ENCODE results near the gene TBC1D22A. TPM values are rescaled to one million over a fixed set of nuclear protein-coding genes. Genes with fewer than 3 reads are reported as not detected.
A peak's percentile ranks its signal among the peaks of the same experiment; 100 is the strongest.

Gene TBC1D22A
- total RNA-seq, 2 donors from 2014 or later = 31.9 to 43.4 TPM

DNA sequence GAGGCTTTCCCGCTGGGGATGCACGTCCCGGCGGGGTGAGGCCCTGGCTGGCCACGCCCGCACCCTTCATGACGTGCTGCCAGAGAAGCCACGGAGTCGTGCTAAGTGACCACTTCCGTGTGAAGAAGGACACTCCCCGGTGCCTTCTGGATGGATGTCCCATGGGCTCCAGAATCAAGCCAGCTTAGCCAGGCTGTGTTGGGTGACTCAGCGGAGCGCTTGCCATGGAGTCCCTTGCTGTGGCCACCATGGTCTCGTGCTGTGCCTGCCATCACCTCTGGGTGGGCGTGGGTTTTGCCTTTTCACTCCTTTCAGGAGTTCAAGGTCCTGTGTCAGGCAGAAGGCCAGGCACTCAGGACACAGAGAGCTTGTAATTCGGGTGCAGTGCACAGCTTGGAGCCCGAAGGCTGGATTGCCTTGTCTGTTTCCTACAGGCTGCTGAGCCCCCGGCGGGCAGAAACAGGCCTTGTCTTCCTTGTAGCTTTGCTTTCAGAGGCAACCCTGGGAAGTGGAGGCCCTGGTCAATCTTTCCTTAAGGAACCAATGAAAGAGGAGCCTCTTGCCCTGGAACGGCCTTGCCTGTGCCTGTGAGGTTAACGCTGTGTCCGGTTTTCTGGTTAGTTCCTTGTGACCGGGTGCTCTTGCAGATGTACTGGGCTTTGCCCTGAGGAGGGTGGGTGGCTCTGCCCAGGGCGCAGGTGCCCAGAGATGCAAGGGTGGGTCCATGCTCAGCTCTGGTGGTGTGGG, 268.6 kb downstream of the TBC1D22A start:
- DNase-seq (ENCODE audit: low spot score) = no peak
- Mint-ChIP-seq H3K27me3 (no peaks in the 10 kb centered on the region), H3K36me3 (no peaks in the 10 kb centered on the region), H3K9me3 (no peaks in the 10 kb centered on the region), H3K4me1 (ENCODE audit: low read depth in 2 of 2) (peaks cover 0 to 16% of the 10 kb centered on the region in 2 donors), H3K4me3 (no peak overlapping the region), H3K27ac (no peak overlapping the region)
- no peak for ATAC-seq

DNA sequence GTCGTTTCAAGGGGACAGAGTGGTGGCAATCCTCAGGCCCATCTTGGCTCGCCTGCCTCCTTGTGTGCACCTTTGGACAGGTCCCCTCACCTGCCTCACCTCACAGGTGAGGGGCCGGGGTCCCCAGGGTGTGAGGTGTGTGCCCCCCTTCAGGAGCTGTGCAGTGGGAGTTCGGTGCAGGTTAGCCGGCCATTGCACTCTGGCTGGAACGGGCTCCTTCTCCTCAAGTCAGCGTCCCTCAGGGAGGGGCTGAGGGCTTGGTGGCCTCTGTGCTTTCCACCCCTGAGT, 269.1 kb downstream of the TBC1D22A start:
- no peaks in the 10 kb centered on the region for H3K9me3 Mint-ChIP-seq
- H3K27ac Mint-ChIP-seq = no peak overlapping the region
- no peaks in the 10 kb centered on the region for H3K36me3 Mint-ChIP-seq
- no peak overlapping the region for H3K4me3 Mint-ChIP-seq
- peaks cover 0 to 16% of the 10 kb centered on the region in 2 donors for H3K4me1 Mint-ChIP-seq (ENCODE audit: low read depth in 2 of 2)
- H3K27me3 Mint-ChIP-seq = no peaks in the 10 kb centered on the region
- DNase-seq (ENCODE audit: low spot score) (no peak), ATAC-seq (no peak)

DNA sequence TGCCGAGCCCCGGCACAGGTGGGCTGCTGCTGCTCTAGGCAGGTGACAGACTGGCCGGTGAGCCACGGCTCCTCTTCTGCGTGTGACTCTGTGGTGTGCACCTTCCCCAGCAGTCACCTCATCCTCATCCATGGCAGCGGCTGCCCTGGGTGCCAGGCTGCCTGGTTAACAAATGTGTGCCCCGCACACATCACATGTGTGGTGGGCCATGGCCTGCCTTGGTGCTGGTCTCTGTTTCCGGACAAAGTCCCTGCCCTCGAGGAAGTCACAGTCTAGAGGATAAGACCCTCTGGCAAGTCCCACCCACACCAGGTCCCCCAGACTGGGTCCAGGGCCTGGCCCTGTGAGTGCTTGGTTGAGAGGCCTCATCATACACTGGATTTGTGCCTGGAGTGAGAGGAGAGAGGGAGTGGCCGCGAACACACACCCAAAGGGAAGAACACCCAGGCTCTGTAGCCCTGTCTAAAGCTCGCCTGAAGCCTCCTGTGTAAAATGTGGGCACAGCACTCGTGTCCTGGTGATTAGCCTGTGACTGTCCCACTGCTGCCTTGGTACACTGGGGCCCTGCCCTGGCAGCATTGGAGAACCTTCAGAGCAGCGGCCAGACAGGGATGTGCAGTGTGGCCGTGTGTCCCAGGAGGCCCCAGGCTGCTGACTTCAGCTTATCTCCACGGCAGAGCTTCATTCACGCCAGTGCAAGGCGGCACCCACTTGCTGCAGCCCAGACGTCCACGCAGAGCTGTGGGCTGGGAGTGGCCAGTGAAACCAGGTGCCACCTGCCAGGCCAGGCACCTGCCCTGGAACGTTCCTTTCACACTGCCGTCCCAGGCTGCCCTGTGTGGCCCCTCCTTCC, 269.9 kb downstream of the TBC1D22A start:
- Mint-ChIP-seq H3K4me1 (ENCODE audit: low read depth in 2 of 2) (peaks cover 0 to 16% of the 10 kb centered on the region in 2 donors), H3K27me3 (no peaks in the 10 kb centered on the region), H3K27ac (no peak overlapping the region), H3K9me3 (no peaks in the 10 kb centered on the region), H3K36me3 (no peaks in the 10 kb centered on the region), H3K4me3 (no peak overlapping the region)
- DNase-seq (ENCODE audit: low spot score) = no peak
- no peak for ATAC-seq

DNA sequence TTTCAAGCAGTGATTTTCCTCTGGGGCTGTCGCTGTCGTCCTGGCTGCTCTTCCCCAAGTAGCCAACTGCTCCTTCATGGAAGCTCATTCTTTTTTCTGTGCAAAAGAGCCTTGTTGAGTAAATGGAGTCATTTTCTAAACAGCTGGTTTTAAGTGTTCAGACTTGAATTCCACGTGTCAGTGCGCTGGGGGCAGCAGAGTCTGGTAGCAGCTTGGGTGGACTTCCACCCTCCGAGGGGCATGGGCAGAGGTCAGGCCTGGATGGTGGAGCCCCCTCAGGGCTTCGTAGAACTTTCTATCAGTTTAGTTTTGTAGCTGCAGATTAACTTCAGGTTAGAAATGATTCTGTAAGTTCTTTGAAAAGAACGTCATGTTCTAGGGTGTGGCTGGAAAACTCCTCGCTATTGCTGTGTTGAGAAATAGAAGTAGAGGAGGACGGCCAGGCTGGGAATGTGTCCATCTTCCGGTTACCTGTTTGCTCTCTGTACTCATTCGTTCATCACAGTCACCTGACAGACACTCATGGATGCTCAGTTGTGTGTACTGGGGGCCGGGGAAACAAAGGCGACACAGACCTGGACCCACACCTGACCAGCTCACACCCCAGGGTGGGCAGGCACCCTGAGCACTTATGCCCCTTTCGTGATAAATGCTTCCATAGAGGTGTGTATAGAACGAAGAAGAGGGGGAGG, 270.7 kb downstream of the TBC1D22A start:
- no peaks in the 10 kb centered on the region for H3K27me3 Mint-ChIP-seq
- no peak overlapping the region for H3K27ac Mint-ChIP-seq
- no peak for ATAC-seq
- no peak overlapping the region for H3K4me3 Mint-ChIP-seq
- DNase-seq (ENCODE audit: low spot score) = no peak
- peaks cover 0 to 16% of the 10 kb centered on the region in 2 donors for H3K4me1 Mint-ChIP-seq (ENCODE audit: low read depth in 2 of 2)
- no peaks in the 10 kb centered on the region for H3K9me3 Mint-ChIP-seq
- H3K36me3 Mint-ChIP-seq = no peaks in the 10 kb centered on the region

DNA sequence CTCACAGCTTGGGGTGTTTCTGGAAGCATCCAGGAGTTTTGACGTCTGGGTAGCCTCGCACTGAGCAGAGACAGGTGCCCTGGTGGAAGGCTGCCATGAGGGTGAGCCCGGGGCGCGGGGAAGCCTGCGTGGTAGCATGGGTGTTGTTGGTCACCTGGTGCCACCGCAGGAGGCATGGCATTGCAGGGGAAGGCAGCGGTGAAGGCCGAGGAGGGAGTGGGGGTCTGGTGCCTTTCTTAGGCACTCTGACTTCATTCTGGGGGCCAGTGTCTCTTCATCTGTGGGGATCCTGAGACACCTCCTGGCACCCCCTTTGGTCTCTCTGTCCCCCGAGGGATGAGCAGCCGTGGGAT, 271.2 kb downstream of the TBC1D22A start:
- DNase-seq (ENCODE audit: low spot score) (no peak), ATAC-seq (no peak)
- Mint-ChIP-seq H3K4me3 (no peak overlapping the region), H3K4me1 (ENCODE audit: low read depth in 2 of 2) (peaks cover 0 to 13% of the 10 kb centered on the region in 2 donors), H3K9me3 (no peaks in the 10 kb centered on the region), H3K27ac (no peak overlapping the region), H3K27me3 (no peaks in the 10 kb centered on the region), H3K36me3 (no peaks in the 10 kb centered on the region)

DNA sequence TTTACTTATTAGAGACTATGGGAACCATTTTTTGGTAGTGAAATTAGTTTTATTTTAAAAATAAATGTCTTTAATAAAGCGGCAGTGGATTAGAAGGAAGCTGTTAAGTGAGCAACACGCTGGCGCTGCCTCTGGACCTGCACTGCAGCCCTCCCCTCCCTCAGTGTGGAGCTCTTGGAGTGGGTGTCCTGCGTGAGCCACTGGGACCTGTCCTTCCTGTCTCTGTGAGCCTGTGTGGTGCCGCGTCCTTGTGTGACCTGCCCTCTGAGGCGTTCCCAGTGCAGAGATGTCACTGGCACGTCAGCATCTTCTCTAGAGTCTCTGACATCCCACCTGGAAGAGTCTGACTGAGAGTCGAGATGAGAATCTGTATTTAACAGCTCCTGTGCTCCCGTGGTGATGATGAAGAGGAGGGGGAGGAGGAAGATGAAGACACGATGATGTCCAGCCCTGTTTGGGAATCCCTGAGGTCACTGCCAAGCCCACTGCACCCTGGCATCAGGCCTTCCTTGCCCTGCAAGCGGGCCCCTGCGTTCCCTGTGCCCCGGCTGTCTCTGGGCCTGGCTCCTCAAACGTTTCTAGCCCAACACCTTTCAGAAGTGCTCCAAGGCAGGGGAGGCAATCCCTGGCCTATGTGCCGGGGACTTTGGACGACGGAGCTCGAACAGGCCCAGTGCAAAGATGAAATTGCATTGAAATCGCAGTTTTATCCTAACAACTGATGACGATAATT, 271.8 kb downstream of the TBC1D22A start:
- Mint-ChIP-seq H3K27me3 (no peaks in the 10 kb centered on the region), H3K9me3 (no peaks in the 10 kb centered on the region), H3K36me3 (no peaks in the 10 kb centered on the region), H3K4me1 (ENCODE audit: low read depth in 2 of 2) (peaks cover 0 to 12% of the 10 kb centered on the region in 2 donors), H3K27ac (no peak overlapping the region), H3K4me3 (no peak overlapping the region)
- DNase-seq (ENCODE audit: low spot score) = no peak
- no peak for ATAC-seq

DNA sequence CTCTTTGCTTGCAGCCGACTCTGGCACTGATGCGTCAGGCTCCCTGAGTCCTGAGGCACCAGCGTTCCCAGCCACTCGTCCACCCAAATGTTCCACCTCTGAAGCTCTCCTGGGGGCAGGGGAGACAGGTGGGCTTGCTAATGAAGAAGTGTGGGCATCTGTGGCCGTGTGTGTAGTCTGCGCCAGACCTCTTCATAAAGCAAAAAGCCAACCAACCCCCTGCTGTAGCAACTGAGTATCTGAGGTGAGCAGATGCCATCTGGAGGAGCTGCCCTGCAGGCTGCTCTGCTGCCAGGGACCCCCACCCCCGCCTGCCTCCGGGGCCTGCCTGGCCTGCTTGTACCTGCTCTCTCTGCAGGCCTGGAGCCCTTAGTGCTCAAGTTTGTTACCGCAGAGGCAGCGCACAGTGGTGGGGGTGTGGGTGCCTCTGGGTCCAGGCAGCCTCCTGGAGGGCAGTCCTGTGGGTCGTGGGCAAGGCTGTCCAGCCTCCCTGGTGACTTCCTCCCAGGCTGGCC, 272.5 kb downstream of the TBC1D22A start:
- no peaks in the 10 kb centered on the region for H3K36me3 Mint-ChIP-seq
- H3K9me3 Mint-ChIP-seq = no peaks in the 10 kb centered on the region
- H3K27ac Mint-ChIP-seq = no peak overlapping the region
- ATAC-seq (no peak), DNase-seq (ENCODE audit: low spot score) (peak; percentile 37)
- no peaks in the 10 kb centered on the region for H3K27me3 Mint-ChIP-seq
- no peak overlapping the region for H3K4me3 Mint-ChIP-seq
- H3K4me1 Mint-ChIP-seq (ENCODE audit: low read depth in 2 of 2) = peaks cover 0 to 16% of the 10 kb centered on the region in 2 donors

DNA sequence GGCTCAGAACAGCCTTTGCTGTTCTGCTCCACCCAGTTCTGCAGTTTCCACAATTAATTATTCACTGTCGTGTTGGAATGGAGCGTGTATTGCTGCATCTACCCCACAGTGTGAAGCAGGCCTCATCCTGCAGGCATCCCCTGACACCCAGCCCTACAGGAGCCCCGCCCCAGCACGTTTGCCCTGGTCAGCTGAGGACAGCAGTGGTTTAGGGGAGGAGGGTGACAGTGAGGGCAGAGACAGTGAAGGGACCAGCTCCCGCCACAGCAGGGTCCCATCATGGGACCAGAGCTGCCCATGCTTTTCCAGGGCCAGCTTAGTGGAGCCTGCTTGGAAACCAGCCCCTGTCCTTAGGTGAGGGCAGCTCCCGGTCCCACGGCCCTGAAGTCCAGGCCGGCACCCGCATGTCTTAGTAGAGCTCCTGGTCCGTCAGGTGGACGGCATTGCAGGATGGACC, 273.0 kb downstream of the TBC1D22A start:
- no peaks in the 10 kb centered on the region for H3K9me3 Mint-ChIP-seq
- no peak overlapping the region for H3K27ac Mint-ChIP-seq
- peak; percentile 39 for DNase-seq (ENCODE audit: low spot score)
- no peaks in the 10 kb centered on the region for H3K27me3 Mint-ChIP-seq
- no peaks in the 10 kb centered on the region for H3K36me3 Mint-ChIP-seq
- H3K4me1 Mint-ChIP-seq (ENCODE audit: low read depth in 2 of 2) = peaks cover 0 to 19% of the 10 kb centered on the region in 2 donors
- H3K4me3 Mint-ChIP-seq = no peak overlapping the region
- peak; percentile 14 to 41 for ATAC-seq

DNA sequence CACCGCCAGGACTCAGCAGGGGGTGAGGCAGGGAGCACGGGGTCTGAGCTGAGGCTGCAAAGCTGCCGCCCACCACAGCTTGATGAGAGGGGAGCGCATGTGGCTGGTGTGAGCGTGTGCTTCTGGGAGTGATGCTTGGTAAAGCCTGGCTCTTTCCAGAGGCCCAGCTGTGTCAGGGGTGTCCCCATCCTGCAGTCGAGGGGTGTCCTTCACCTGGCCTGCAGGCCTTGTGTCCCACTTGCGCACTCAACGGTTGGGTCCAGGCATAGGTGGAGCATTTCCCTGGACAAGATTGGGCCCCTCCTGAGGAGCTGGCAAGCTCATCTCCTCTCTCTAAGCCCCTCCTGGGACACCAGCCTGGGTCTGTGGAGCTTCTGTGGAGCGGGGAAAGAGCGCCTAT, 273.9 kb downstream of the TBC1D22A start:
- DNase-seq (ENCODE audit: low spot score) = peak; percentile 32
- Mint-ChIP-seq H3K36me3 (no peaks in the 10 kb centered on the region), H3K9me3 (no peaks in the 10 kb centered on the region), H3K27me3 (no peaks in the 10 kb centered on the region), H3K27ac (no peak overlapping the region), H3K4me1 (ENCODE audit: low read depth in 2 of 2) (peaks cover 0 to 21% of the 10 kb centered on the region in 2 donors), H3K4me3 (no peak overlapping the region)
- ATAC-seq = peak in 1 of 2 donors; percentile 18

DNA sequence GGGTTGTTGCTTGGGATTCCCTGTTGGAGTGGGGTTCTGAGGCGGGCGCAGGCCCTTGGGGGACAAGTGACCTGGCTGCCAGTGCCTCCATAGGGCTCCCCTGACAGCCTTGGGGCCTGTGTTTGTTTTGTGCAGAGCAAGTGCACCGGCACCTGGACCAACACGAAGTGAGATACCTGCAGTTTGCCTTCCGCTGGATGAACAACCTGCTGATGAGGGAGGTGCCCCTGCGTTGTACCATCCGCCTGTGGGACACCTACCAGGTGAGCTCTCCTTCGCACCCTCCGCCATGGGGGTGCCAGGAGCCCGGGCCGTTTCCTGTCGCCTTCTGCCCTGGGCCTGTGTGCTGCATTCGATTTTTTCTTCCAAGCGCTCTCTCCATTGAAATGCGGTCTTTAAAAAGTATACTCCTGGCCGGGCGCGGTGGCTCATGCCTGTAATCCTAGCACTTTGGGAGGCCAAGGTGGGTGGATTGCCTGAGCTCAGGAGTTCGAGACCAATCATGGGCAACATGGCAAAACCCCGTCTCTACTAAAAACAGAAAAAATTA, 274.6 kb downstream of the TBC1D22A start:
- Mint-ChIP-seq H3K27ac (no peak overlapping the region), H3K36me3 (no peaks in the 10 kb centered on the region), H3K4me1 (ENCODE audit: low read depth in 2 of 2) (peaks cover 0 to 25% of the 10 kb centered on the region in 2 donors), H3K9me3 (no peaks in the 10 kb centered on the region), H3K27me3 (no peaks in the 10 kb centered on the region), H3K4me3 (no peak overlapping the region)
- ATAC-seq = no peak
- no peak for DNase-seq (ENCODE audit: low spot score)

DNA sequence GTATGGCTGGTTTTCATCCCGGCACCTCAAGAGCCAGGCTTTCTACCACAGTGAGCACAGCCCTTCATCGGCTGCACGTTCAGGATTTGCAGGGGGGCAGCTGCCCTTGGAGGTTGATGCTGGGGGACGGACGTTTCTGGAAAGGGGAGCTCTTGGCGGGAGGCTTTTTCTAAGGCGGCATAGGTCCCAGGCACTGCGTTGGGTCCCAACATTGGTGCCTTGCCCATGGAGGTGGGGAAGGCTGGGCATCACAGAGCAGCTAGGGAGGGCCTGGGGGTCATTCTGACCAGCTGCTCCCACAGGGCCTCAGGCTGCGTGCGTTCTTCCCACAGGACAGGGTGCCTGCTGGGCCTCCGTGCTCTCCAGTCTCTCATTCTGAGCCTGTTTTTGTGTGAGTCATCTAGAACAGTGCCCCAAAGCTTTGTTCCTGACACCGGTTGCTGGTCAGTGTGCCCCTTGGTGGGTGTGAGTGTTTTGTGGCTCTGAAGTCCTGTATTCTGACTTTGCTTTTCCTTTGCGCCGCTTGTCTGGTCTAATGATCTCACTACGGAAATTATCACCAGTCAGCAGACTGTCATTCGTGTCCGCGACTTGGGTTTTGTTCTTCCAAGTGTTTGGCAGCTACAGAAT, 275.9 kb downstream of the TBC1D22A start:
- H3K4me1 Mint-ChIP-seq (ENCODE audit: low read depth in 2 of 2) = peaks cover under 1 to 33% of the 10 kb centered on the region in 2 donors
- H3K27me3 Mint-ChIP-seq = no peaks in the 10 kb centered on the region

DNA sequence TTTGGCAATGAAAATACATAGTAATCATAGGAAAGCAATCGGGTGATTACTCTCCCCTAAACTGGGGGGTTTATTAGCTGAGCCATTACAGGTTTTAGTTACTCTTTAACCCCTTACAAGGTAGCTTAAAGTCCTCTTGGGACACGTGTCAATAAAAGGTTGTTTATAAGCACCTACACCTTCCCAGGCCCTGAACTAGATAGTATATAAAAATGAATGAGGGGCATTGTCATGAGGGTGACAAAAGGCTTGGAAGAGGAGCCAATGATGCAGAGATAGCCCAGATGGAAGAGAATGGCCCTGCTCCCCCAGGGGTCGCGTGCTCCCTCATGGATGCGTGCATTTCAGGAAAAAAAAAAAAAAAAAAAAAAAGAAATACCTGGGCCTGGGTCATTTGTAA, 276.9 kb downstream of the TBC1D22A start:
- Mint-ChIP-seq H3K27ac (peak overlapping the region in 1 of 2 donors; percentile 62), H3K4me1 (ENCODE audit: low read depth in 2 of 2) (peaks cover 9 to 39% of the 10 kb centered on the region in 2 donors), H3K9me3 (no peaks in the 10 kb centered on the region), H3K4me3 (no peak overlapping the region), H3K36me3 (no peaks in the 10 kb centered on the region), H3K27me3 (no peaks in the 10 kb centered on the region)
- ATAC-seq (no peak), DNase-seq (ENCODE audit: low spot score) (no peak)

More for the DNA sequence above, 275.9 kb downstream of the TBC1D22A start:
- DNase-seq (ENCODE audit: low spot score) = no peak
- Mint-ChIP-seq H3K36me3 (no peaks in the 10 kb centered on the region), H3K9me3 (no peaks in the 10 kb centered on the region), H3K4me3 (no peak overlapping the region), H3K27ac (no peak overlapping the region)
- ATAC-seq = no peak
